ENCODE measurements around the gene MINDY1. TPM values are rescaled to one million over a fixed set of nuclear protein-coding genes. Genes with fewer than 3 reads are reported as not detected.
A peak's percentile ranks its signal among the peaks of the same experiment; 100 is the strongest.

MINDY1 gene
- total and polyA plus RNA-seq, 9 of the 15 experiments (the other 6 are each of a cell fraction or from before 2014, with no cell fraction given): 0.49 to 11.0 (median 6.0) TPM

- TF ChIP-seq NR2F6 (CRISPR knock-in tag; IDR thresholded peaks at IDR 0.05): no peak
- no peak for TF ChIP-seq ZBTB33 (CRISPR knock-in tag; IDR thresholded peaks at IDR 0.05)
- peak; percentile 91 for TF ChIP-seq FOXP1 (CRISPR knock-in tag; IDR thresholded peaks at IDR 0.05)
- peak; percentile 81 for TF ChIP-seq GABPB1 (CRISPR knock-in tag; IDR thresholded peaks at IDR 0.05)
- no peak for TF ChIP-seq ETV6 (IDR thresholded peaks at IDR 0.05; ENCODE audit: borderline replicate concordance in 1 of 2, low read depth in 2 of 2, low read length in 1 of 2)
- TF ChIP-seq ETV6 (CRISPR knock-in tag; IDR thresholded peaks at IDR 0.05; ENCODE audit: borderline replicate concordance): no peak
- no peak for TF ChIP-seq ZNF12 (CRISPR knock-in tag; IDR thresholded peaks at IDR 0.05)
- TF ChIP-seq IRF1 (CRISPR knock-in tag; IDR thresholded peaks at IDR 0.05; ENCODE audit: borderline replicate concordance): no peak
- no peak for TF ChIP-seq ZNF277 (CRISPR knock-in tag; IDR thresholded peaks at IDR 0.05; ENCODE audit: borderline replicate concordance)
- TF ChIP-seq ZNF778 (CRISPR knock-in tag; IDR thresholded peaks at IDR 0.05): no peak
- no peak for TF ChIP-seq RBM22 (IDR thresholded peaks at IDR 0.05; ENCODE audit: low read depth, low read length, poor library complexity, severe bottlenecking)
- 0 out of 2 replicates have a peak, but pooled peaks have one; percentile 64 for TF ChIP-seq TOE1 (IDR thresholded peaks at IDR 0.05; ENCODE audit: borderline replicate concordance)
- no peak for TF ChIP-seq TOE1 (CRISPR knock-in tag; IDR thresholded peaks at IDR 0.05; ENCODE audit: borderline replicate concordance, low read depth)
- no peak for TF ChIP-seq ZBTB2 (IDR thresholded peaks at IDR 0.05)
- peak; percentile 84 for TF ChIP-seq POLR2G (IDR thresholded peaks at IDR 0.05; ENCODE audit: low read depth, low read length)
- TF ChIP-seq PHB2 (IDR thresholded peaks at IDR 0.05; ENCODE audit: low read depth): 0 out of 2 replicates have a peak, but pooled peaks have one; percentile 46
- peak in 1 of 2 experiments; percentile 18; a peak in 1 of 3 replicates for TF ChIP-seq CBX3 (IDR thresholded peaks at IDR 0.05; ENCODE audit: borderline replicate concordance in 1 of 2, low read length in 2 of 2)
- TF ChIP-seq ZSCAN32 (CRISPR knock-in tag; IDR thresholded peaks at IDR 0.05): no peak
- no peak for TF ChIP-seq RBM15 (IDR thresholded peaks at IDR 0.05; ENCODE audit: insufficient read depth, low read length)
- no peak for TF ChIP-seq FUS (optimal IDR thresholded peaks at IDR 0.05; ENCODE audit: low read depth, low read length)
- TF ChIP-seq HDAC6 (IDR thresholded peaks at IDR 0.05; ENCODE audit: low read depth, low read length): no peak
- no peak for TF ChIP-seq POLR3A (IDR thresholded peaks at IDR 0.05; ENCODE audit: borderline replicate concordance, extremely low read depth, insufficient read depth, insufficient read length)
Measured at GRCh38 chr1:151008244-151009205, 1.8 kb upstream of the MINDY1 start, which contains the start of gene PRUNE1 (continued).

All from K562 (cell line).